Erythroblast (primary cell): ENCODE results near the gene LIPN.

Experiments used
- GATA1 ChIP-seq: IDR thresholded peaks from 2 replicates; pipeline ENCODE4 v1.6.1; 2011; ENCODE audit warnings: low read depth, mild to moderate bottlenecking, control low read depth, low read length, moderate library complexity
- POLR2A ChIP-seq: IDR thresholded peaks from 2 replicates; pipeline ENCODE4 v1.6.1; 2011; ENCODE audit warnings: mild to moderate bottlenecking, low read length

DNA sequence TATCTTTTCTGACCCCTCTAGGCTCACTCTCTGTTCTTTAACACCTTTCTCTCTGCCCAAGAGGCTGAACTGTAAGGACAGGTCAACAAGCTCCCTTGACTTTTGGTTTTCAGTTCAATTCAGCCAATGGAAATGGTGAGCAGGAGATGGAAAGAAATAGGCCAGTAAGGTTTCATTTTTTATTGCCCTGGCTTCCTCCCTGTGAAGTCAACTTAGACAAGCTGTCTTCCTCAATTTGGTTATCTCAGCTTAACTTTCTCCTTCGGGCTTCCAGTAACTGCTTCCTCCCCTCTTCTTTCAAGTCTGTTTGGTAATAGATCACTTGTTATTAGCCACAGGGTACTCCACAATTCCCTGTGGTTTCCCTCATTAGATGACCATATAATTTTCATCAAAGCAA is 34.0 kb upstream of the LIPN start:
- TF ChIP-seq POLR2A (no peak), GATA1 (no peak)
